ENCODE data around the gene CLEC2A.
"Not testable (repeated sequence)": the region's sequence is repeated elsewhere in the genome, so short reads cannot be mapped to it uniquely, and the experiment has no call there.

Gene CLEC2A, protein sequence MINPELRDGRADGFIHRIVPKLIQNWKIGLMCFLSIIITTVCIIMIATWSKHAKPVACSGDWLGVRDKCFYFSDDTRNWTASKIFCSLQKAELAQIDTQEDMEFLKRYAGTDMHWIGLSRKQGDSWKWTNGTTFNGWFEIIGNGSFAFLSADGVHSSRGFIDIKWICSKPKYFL

DNA sequence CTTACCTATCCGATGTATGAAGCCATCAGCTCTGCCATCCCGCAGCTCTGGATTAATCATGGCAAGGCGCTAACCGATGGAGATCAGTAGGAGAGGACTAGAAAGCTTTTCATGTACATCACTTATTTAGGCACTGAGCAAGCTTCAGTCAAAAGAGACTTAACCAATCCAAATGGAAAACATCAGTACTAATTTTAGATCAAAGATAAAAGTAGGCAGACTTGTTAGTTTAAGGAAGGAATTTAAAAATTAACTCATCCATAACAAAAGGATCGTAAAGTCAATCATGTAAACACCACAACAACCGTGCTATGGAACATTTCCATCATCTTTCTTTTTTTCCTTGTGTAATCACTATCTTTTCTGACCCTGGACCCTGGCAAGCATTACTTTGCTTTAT, at the start of gene CLEC2A:
Gene CLEC2A, minus strand, starts transcription at position 101 of the 400 bp plus-strand sequence. Its CDS starts 41 bp downstream, at position 60.
- Histone ChIP-seq H3K4me3 (peak within 1 kb of the TSS in 3 of 7 experiments; percentile 2 to 25 (median 24)), H3K27ac (peak within 1 kb of the TSS in 14 of 21 experiments; percentile 27 to 76 (median 54))

DNA sequence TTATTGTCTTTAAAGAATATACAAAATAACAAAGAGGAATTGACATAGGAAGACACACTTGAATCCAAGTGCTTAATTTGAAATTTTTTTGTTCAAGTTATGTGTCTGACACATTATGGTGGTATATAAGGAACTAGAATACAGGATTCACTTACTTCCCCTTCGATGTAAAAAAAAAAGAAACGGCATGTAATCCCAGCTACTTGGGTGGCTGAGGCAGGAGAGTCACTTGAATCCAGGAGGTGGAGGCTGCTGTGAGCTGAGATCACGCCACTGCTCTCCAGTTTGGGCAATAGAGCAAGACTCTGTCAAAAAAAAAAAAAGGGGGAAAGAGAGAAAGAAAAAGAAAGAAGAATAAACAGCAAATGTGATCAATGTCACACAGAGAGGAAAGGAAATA, 48.0 kb upstream of the CLEC2A start:
- Histone ChIP-seq H3K27ac (no peak overlapping the region), H3K4me3 (no peak overlapping the region)

DNA sequence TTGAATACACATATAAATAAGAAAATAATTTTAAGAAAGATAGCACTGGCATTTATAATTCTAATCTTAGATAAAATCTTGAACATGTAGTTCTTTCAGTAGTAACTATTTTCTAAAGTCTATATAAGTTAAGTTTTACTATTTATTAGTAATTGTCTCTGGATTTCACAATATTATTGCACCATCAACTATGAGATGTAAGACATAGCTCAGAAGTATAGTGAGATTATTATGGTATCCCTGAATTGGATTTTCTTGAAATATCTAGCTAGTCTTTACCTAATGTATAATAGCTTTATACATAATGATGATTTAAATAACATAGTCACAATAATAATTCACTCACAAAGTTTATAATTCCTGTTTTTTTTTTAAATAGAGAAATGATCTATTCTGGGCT, 45.7 kb upstream of the CLEC2A start:
- Histone ChIP-seq H3K4me3 (no peak overlapping the region), H3K27ac (no peak overlapping the region)

DNA sequence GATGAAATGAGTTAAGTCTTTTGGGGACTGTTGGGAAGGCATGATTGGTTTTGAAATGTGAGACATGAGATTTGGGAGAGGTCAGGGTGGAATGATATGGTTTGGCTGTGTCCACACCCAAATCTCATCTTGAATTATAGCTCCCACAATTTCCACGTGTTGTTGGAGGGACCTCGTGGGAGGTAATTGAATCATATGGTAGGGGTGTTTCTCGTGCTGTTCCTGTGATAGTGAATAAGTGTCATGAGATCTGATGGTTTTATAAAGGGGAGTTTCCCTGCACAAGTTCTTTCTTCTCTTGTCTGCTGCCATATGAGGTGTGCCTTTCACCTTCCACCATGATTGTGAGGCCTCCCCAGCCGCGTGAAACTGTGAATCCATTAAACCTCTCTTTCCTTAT, 44.5 kb upstream of the CLEC2A start:
- not testable (repeated sequence) for H3K27ac ChIP-seq, H3K4me3 ChIP-seq

DNA sequence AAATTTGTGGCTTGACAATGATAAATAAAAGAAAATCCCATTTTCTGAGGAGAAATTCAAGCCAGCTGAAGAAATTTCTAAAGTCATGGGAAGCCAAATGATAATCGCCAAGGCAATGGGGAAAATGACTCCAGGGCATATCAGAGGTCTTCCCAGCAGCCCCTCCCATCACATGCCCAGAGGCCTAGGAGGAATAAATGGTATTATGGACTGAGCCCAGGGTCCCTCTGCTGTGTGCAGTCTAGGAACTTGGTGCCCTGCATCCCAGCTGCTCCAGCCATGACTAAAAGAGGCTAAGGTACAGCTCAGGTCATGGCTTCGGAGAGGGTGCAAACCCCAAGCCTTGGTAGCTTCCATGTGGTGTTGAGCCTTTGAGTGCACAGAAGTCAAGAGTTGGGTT, 43.4 kb upstream of the CLEC2A start:
- Histone ChIP-seq H3K4me3 (no peak overlapping the region), H3K27ac (no peak overlapping the region)

DNA sequence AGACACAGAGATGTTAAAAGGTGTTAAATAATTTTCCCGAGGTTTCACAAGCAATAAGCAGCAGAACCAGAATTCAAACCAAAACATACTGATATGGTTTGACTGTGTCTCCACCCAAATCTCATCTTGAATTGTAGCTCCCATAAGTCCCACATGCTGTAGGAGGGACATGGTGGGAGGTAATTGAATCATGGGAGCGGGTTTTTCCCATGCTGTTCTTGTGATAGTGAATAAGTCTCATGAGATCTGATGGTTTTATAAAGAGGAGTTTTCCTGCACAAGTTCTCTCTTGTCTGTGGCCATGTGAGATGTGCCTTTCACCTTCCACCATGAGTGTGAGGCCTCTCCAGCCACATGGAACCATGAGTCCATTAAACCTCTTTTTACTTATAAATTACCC, 42.6 kb upstream of the CLEC2A start:
- not testable (repeated sequence) for H3K27ac ChIP-seq, H3K4me3 ChIP-seq

DNA sequence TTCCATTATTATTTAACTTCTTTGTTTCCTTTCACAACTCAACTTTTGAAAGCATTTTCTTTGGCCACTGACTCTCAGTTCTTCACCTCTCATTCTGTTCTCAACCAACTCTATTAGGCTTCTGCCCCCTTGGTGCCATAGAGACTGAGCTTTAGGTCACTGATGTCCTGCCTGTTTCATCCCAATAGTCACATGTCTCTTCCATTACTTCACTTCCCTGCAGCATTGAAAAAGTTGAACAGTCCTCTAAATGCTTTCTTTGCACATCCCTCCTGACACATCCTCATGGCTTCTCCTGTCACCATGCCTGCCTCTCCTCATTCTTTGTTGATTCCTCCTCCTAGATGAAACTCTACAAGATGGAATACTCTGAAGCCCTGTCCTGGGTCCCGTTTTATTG, 41.8 kb upstream of the CLEC2A start:
- H3K4me3 ChIP-seq, result no peak overlapping the region
- H3K27ac ChIP-seq, result no peak overlapping the region

DNA sequence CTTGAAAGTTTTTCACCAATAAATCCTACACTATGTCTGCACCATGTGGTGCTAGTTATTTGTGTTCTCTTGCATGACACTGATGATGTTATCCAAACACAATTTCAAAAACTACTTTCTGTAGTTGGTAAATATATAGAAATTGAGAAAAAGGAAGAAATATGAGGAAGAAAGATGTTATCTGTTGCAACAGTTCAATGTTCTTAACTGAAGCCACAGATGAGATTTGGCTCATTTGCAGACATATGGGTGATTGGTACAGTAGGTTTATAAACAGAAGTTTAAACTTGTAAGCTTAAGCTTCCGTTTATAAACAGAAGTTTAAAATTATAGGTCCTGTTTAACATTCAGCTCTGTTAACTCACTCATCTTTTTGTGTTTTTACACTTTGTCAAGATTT, 39.0 kb upstream of the CLEC2A start, which contains the start of gene CLEC12A:
Gene CLEC12A, plus strand, starts transcription at position 229 of the 400 bp plus-strand sequence. CDS start 188 bp downstream, outside the sequence.
- H3K27ac ChIP-seq, result peak within 1 kb of the TSS in 5 of 21 experiments; percentile 7 to 51 (median 25)
- H3K4me3 ChIP-seq, result no peak within 1 kb of the TSS

DNA sequence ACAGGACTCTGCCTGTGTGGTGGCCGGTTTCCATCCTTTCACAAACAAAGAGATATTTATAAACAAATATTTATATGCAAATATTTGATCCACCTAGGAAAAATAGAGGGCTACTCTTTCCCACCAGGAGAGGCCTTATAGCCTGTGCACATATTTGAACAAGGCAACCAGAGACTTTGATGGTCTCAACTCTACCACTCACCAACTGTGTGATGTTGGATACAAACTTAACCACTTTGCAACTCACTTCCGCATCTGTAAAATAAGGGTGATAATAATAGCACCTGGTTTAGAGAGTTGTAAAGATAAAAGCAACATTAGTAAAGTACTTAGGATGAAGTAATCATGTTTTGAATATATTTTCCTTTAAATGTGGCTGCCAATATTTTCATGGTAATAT, 37.5 kb upstream of the CLEC2A start:
- no peak overlapping the region for H3K27ac ChIP-seq
- no peak overlapping the region for H3K4me3 ChIP-seq

DNA sequence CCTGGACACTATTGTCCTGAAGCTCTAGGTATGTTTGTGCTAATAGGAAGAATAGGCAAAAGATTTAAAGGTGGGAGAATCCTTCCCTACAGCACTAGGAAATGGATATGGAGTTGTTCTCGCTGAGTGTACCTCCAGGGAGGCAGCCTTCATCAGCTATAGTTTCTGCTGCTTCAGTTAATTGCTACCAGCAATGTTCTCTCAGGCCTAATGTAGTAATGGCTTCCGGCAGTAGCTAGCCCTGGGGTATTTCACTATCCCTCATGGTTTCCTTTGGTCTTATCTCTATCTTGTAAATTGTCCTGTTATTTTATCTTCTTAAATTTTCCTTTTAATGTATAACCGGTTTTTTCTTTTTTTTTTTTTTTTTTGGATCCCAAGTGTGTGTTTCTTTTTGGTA, 29.7 kb upstream of the CLEC2A start:
- Histone ChIP-seq H3K4me3 (no peak overlapping the region), H3K27ac (no peak overlapping the region)

DNA sequence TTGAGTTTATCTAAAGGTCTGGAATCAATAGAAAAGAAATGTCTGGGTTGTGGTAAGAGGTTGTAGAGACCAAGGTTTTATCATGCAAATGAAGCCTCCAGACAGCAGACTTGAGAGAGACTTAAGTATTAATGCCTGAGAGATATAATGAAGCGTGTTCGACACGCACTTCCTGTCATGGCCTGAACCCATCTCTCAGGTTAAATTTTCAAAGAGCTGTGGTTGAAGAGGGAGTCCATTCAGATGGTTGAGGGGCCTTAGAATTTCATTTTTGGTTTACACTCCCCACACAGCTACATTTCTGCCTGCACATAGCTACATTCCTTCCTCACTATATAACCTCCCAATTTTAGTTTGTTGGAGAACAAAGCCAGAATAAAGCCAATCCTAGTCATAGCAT, 28.9 kb upstream of the CLEC2A start:
- no peak overlapping the region for H3K27ac ChIP-seq
- H3K4me3 ChIP-seq, result no peak overlapping the region

DNA sequence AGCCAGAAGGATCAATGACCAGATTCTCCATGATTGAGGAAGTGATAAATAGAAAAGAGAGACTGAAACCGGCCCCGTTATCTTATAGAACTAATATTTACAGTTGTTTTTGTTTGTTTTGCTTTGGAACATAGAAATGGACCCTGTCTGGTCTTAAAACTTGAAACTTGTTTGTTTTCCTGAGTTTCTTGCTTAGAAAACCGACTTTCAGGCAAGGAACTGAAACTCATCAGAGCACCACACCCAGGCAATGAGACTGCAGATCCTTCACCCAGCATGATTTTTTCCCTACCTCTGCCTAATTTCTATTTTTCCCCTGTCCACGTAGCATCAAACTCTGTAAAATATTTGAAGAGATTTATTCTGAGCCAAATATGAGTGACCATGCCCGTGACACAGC, 28.4 kb upstream of the CLEC2A start:
- peak overlapping the region in 1 of 21 experiments; percentile 18 for H3K27ac ChIP-seq
- no peak overlapping the region for H3K4me3 ChIP-seq

DNA sequence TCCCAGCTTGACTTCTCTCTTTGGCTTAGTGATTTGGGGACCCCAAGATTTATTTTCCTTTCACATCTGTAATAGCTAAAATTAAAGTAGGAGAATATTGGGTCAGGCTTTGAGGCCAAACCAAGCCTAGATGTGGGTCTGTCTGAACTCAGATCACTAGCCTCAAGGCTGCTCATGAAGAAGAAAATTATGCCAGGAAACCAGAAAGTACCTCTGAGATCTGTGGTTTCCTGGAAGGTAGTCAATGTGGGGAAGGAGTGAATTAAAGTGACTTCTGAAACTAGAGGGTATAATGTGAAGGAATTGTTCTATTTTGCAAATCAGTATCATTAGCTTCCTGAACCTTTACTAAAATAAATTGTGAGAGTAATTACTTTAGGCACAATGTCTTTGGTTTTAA, 25.7 kb upstream of the CLEC2A start:
- Histone ChIP-seq H3K27ac (no peak overlapping the region), H3K4me3 (no peak overlapping the region)

DNA sequence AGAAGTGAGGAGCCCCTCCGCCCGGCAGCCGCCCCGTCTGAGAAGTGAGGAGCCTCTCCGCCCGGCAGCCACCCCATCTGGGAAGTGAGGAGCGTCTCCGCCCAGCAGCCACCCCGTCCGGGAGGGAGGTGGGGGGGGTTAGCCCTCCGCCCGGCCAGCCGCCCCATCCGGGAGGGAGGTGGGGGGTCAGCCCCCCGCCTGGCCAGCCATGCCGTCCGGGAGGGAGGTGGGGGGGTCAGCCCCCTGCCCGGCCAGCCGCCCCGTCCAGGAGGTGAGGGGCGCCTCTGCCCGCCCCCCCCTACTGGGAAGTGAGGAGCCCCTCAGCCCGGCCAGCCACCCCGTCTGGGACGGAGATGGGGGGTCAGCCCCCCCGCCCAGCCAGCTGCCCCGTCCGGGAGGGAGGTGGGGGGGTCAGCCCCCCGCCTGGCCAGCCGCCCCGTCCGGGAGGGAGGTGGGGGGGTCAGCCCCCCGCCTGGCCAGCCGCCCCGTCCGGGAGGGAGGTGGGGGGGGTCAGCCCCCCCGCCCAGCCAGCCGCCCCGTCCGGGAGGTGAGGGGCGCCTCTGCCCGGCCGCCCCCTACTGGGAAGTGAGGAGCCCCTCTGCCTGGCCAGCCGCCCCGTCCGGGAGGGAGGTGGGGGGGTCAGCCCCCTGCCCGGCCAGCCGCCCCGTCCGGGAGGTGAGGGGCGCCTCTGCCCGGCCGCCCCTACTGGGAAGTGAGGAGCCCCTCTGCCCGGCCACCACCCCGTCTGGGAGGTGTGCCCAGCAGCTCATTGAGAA, 21.0 kb upstream of the CLEC2A start:
- not testable (repeated sequence) for H3K27ac ChIP-seq

DNA sequence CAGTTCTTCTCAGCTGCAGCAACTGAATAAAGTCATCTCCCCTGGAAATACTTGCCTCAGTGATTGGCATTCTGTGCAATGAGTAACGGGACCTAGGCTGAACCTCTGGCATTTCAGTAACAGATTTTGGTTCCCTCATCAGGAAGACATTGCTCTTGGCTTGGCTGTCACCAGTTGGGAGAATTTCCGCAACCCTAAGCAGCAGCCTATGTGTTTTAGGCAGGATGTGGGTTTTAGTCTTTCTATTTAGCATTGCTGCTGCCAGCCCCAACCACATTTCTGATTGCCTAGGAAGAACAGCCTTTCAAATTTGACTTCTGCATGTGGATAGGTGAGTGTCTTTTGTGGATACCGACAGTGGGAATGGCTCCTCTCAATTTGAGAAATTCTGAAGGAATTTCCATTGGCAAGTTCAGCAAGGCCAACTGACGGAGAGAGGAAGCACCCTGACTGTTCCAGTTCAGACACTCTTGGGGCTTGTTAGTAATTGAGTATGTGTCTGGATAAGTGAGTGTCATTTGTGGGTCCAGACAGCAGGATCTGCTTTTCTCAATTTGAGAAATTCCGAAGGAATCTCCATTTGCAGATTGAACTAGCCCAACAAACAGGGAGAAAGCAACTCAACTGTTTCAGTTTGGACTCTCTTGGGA, 19.0 kb upstream of the CLEC2A start:
- no peak overlapping the region for H3K4me3 ChIP-seq
- peak overlapping the region in 9 of 21 experiments; percentile 4 to 77 (median 33) for H3K27ac ChIP-seq

More for the DNA sequence above, 21.0 kb upstream of the CLEC2A start:
- not testable (repeated sequence) for H3K4me3 ChIP-seq

DNA sequence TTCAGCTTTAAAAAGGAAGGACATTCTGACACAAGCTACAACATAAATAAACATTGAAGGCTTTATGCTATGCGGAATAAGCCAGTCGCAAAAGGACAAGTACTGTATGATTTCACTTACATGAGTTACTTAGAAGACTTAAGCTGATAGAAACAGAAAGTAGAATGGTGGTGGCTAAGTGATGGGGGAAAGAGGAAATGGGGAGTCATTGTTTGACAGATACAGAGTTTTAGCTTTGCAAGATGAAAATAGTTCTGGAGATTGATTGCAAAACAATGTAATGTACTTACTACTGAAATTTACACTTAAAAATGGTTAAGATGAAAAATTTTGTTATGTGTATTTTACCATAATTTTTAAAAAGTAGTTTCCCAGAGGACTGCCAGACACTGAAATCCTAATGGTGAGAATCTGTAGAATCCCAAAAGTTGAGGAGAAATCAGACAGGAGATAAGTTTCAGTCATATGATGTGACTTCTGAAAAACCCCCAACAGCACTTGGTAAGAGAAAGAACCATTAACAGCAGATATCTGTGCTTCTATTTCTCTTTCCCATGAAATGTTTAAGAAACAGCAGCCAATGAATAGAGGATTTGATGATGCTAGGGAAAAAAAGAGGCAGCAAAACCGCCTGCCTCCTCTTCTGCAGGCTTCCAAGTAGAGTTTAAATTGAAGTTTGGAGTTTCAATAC, 16.6 kb upstream of the CLEC2A start:
- Histone ChIP-seq H3K4me3 (no peak overlapping the region), H3K27ac (peak overlapping the region in 4 of 21 experiments; percentile 9 to 68 (median 24))

DNA sequence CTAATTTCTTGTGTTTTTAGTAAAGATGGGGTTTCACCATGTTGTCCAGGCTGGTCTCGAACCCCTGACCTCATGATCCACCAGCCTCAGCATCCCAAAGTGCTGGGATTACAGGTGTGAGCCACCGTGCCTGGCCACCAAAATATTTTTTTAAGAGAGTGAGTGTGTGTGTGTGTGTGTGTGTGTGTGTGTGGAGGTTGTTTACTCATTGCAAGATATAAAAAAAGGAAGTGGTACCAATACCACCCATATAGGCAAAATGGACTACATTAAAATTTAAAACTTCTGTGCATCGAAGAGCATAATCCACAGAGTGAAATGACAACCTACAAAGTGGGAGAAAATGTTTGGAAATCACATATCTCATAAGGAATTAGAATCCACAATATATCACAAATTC, 15.5 kb upstream of the CLEC2A start:
- Histone ChIP-seq H3K27ac (peak overlapping the region in 1 of 21 experiments; percentile 68), H3K4me3 (no peak overlapping the region)

DNA sequence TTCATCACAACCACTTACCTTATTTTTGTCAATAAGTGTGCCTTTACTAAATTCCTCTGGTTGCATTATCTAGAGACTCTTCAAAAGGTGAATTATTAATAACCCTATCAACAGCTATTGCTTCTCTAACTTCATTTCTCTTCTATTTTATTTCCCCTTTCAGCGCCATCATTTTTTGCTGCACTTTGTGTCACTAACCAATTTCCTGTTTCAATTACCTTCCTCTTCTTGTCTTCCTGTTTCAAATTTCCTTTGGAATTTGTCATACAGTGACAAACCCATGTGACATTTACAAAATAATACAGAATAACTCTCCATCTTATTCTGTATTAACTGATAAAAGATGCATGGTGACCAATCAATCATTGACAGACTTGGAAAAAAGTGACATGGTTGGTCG, 12.2 kb upstream of the CLEC2A start:
- Histone ChIP-seq H3K4me3 (no peak overlapping the region), H3K27ac (peak overlapping the region in 1 of 21 experiments; percentile 18)

DNA sequence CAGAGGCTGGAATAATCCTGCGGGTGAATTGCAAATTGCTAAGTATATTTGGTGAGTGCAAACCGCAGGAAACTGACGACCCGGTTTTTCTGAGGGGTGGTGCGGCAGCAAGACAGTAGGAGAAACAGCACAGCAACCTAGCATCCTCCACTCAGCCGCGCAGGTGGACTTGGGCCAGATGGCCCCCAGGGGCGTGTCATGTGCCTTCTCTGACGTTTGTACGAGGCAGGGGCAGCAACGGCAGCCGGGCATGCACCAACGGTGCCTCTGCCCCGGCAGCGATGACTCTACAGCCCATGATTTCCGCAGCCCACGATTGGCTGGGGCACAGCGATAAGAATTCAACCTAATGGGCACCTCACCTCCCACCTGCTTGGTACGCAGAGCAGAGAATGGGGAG, 11.1 kb upstream of the CLEC2A start:
- peak overlapping the region in 1 of 21 experiments; percentile 72 for H3K27ac ChIP-seq
- peak overlapping the region in 2 of 7 experiments; percentile 5 to 43 for H3K4me3 ChIP-seq

DNA sequence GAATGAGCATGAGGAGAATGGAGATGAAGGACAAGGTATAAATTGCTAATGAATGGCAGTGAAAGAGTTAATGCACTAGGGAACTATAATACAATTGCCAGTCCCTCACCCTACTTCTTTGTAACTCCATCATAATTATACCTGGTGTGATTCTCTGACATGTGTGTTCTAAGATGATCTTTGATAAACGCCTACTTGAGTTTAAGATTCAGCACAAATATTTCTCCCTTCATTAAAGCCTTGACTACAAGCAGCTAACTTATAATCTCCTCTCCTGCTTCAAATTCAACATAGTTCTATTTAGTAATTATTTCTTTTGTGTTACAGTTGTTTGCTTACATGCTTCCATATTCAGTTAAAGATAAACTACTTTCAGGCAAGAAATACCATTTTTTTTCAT, 9.7 kb upstream of the CLEC2A start:
- H3K4me3 ChIP-seq, result no peak overlapping the region
- H3K27ac ChIP-seq, result no peak overlapping the region
